ENCODE measurements around the gene PTF1A.

Gene PTF1A

GRCh38 chr10:23148214-23148613 is 43.9 kb upstream of the PTF1A start:
- H3F3A ChIP-seq (ENCODE audit: insufficient read depth), result no peaks in the 10 kb centered on the region
- H3K4me3 ChIP-seq (ENCODE audit: insufficient read depth, low read length, poor library complexity, severe bottlenecking), result no peak overlapping the region
- H3K9me3 ChIP-seq (ENCODE audit: insufficient read depth, low read length), result no peaks in the 10 kb centered on the region
- no peak overlapping the region for H3K9ac ChIP-seq (ENCODE audit: low read length)
- no peak overlapping the region for H3K27ac ChIP-seq (ENCODE audit: low read depth, low read length)
- no peak overlapping the region for H2AFZ ChIP-seq (ENCODE audit: low read depth, low read length, severe bottlenecking)
- H3K36me3 ChIP-seq (ENCODE audit: low read length), result no peaks in the 10 kb centered on the region
- no peaks in the 10 kb centered on the region for H3K27me3 ChIP-seq (ENCODE audit: low read length)
- H3K9me2 ChIP-seq (replicated peaks; ENCODE audit: insufficient read depth, low read length), result no peaks in the 10 kb centered on the region
- no peak for TF ChIP-seq CTCF (IDR thresholded peaks at IDR 0.05; ENCODE audit: insufficient read depth, low read length, poor library complexity, severe bottlenecking)
- TF ChIP-seq EZH2phosphoT487 (conservative IDR thresholded peaks at IDR 0.05; ENCODE audit: low read length), result no peak
- no peaks in the 10 kb centered on the region for H4K20me1 ChIP-seq (ENCODE audit: low read depth, low read length)
- no peaks in the 10 kb centered on the region for H3K79me2 ChIP-seq (ENCODE audit: insufficient read depth, low read length)
- no peak overlapping the region for H3K4me2 ChIP-seq (ENCODE audit: low read depth, low read length, poor library complexity, severe bottlenecking)

GRCh38 chr10:23150091-23150490 is 42.0 kb upstream of the PTF1A start:
- Histone ChIP-seq H3K4me3 (ENCODE audit: insufficient read depth, low read length, poor library complexity, severe bottlenecking) (no peak overlapping the region), H3K4me2 (ENCODE audit: low read depth, low read length, poor library complexity, severe bottlenecking) (no peak overlapping the region), H3K9me2 (replicated peaks; ENCODE audit: insufficient read depth, low read length) (no peaks in the 10 kb centered on the region), H2AFZ (ENCODE audit: low read depth, low read length, severe bottlenecking) (no peak overlapping the region), H3F3A (ENCODE audit: insufficient read depth) (no peaks in the 10 kb centered on the region), H3K9me3 (ENCODE audit: insufficient read depth, low read length) (no peaks in the 10 kb centered on the region), H3K9ac (ENCODE audit: low read length) (no peak overlapping the region), H3K36me3 (ENCODE audit: low read length) (no peaks in the 10 kb centered on the region), H3K79me2 (ENCODE audit: insufficient read depth, low read length) (no peaks in the 10 kb centered on the region), H3K27me3 (ENCODE audit: low read length) (no peaks in the 10 kb centered on the region), H4K20me1 (ENCODE audit: low read depth, low read length) (no peaks in the 10 kb centered on the region), H3K27ac (ENCODE audit: low read depth, low read length) (no peak overlapping the region)
- TF ChIP-seq CTCF (IDR thresholded peaks at IDR 0.05; ENCODE audit: insufficient read depth, low read length, poor library complexity, severe bottlenecking) (no peak), EZH2phosphoT487 (conservative IDR thresholded peaks at IDR 0.05; ENCODE audit: low read length) (no peak)

GRCh38 chr10:23150610-23151009 is 41.5 kb upstream of the PTF1A start:
- no peaks in the 10 kb centered on the region for H3K9me2 ChIP-seq (replicated peaks; ENCODE audit: insufficient read depth, low read length)
- H3K27ac ChIP-seq (ENCODE audit: low read depth, low read length), result no peak overlapping the region
- no peak overlapping the region for H2AFZ ChIP-seq (ENCODE audit: low read depth, low read length, severe bottlenecking)
- H4K20me1 ChIP-seq (ENCODE audit: low read depth, low read length), result no peaks in the 10 kb centered on the region
- no peaks in the 10 kb centered on the region for H3K79me2 ChIP-seq (ENCODE audit: insufficient read depth, low read length)
- H3K9ac ChIP-seq (ENCODE audit: low read length), result no peak overlapping the region
- H3K4me3 ChIP-seq (ENCODE audit: insufficient read depth, low read length, poor library complexity, severe bottlenecking), result no peak overlapping the region
- no peaks in the 10 kb centered on the region for H3K9me3 ChIP-seq (ENCODE audit: insufficient read depth, low read length)
- H3F3A ChIP-seq (ENCODE audit: insufficient read depth), result no peaks in the 10 kb centered on the region
- H3K27me3 ChIP-seq (ENCODE audit: low read length), result no peaks in the 10 kb centered on the region
- TF ChIP-seq EZH2phosphoT487 (conservative IDR thresholded peaks at IDR 0.05; ENCODE audit: low read length) (no peak), CTCF (IDR thresholded peaks at IDR 0.05; ENCODE audit: insufficient read depth, low read length, poor library complexity, severe bottlenecking) (no peak)
- H3K4me2 ChIP-seq (ENCODE audit: low read depth, low read length, poor library complexity, severe bottlenecking), result no peak overlapping the region
- no peaks in the 10 kb centered on the region for H3K36me3 ChIP-seq (ENCODE audit: low read length)

Data from SU-DHL-6 (cell line).